RCC 7860 (cell line): Measurements from ENCODE around the gene SSH2.
A peak's percentile ranks its signal among the peaks of the same experiment; 100 is the strongest.
"Not testable (repeated sequence)": the region's sequence is repeated elsewhere in the genome, so short reads cannot be mapped to it uniquely, and the experiment has no call there.

Experiments
- DNase-seq: peaks from one replicate; pipeline ENCODE4 v3.0.0-alpha.2; 2015; ENCODE audit warnings: low spot score
- FAIRE-seq: peaks from 2 replicates; lab custom pipeline; 2012; peaks lifted over from hg19 to GRCh38; lab: Jason Lieb, UNC

SSH2 gene

DNA sequence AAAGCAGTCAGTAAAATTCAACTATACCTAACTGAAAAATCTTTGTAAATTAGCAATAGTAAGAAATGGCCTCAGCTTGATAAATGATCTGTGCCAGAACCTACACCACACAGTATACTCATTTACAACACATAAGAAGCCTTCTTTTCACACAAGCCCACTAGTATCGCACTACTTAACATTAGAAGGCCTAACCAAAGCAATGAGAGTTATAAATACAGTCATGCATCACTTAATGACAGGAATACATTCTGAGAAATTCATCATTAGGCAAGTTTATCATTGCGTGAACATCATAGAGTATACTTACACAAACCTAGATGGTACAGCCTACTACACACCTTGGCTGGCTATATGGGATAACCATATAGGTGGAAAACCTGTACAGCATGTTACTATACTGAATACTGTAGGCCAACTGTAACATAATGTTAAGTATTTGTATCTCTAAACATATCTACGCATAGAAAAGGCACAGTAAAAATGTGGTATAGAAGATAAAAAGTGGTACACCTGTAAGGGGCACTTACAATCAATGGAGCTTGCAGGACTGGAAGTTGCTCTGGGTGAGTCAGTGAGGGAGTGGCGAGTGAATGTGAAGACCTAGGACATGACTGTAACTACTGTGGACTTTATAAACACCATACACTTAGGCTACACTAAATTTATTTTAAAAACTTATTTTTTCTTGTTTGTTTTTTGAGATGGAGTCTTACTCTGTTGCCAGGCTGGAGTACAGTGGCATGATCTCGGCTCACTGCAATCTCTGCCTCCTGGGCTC, 180.8 kb downstream of the SSH2 start:
- DNase-seq (no peak), FAIRE-seq (no peak)

DNA sequence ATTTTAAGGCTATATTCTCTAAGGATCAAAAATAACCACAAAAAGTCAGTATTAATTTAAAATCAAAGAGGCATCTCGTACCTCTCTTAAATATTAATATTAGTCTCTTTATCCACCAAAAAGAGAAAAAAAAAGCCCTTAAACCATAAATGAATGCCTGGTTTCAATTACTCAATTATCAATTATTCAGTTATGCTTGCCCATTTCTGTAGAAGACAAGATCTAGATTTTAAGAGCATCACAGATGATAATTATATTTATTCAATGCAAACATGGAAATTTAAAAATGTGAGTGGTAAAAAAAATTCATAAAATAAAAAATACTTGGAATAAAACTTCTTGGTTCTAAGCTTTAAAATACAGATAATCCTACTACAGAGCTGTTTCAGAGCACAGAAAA, 181.6 kb downstream of the SSH2 start:
- DNase-seq = no peak
- no peak for FAIRE-seq

DNA sequence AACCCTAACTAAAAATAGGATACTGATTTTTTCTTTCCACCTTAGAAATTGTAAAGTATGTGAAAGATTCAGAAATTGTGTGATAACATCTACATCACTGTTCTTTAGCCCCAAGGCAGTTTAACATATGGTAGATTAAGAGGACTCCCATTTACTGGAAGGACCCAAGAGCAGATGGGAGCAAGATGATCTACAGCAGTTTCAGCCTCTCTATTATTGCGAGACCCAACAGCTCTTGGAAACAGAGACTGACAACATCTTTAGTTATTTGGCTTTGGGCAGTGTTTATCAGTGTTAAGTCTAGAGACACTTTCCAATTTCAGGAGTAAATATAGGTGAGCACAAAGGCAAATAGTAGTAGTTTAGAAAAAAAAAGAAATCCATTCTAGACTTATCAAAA, 182.4 kb downstream of the SSH2 start:
- no peak for FAIRE-seq
- DNase-seq = no peak

DNA sequence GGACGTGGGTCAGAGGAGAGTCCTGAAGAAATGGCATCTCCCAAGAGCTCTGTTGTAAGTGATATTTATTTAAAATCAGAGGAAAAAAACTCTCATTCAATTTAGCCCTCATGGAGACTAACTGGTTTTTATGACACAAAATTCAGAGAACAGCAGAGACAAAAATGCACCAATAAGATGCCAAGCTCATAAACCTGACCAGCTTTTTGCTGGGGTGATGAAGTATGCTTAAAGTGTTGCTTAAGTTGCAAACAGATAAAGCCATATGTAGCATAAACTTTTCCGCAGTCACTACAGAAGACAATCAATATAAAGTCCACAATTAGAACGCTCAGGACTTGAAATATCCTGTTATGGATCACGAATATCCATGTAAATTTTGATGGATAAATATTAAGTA, 183.4 kb downstream of the SSH2 start:
- FAIRE-seq (no peak), DNase-seq (no peak)

DNA sequence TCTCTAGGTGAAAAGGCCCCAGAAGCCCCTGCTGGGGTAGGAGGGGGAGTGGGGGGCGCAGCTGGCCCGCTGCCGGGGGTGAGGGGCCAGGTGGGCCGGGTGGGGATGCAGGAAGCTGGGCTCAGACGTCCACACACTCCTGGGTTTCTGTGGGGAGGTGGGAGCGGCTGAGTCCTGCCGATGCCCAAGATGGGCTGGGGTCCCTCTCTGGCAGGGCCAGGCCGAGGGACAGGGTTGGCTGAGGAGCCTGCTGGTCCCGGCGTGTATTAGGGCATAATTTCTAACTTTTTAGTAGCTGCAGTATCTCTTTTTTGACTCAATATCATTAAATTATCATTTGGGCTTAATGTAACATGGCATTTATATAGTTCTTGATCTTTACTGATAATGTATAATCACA, 185.9 kb downstream of the SSH2 start:
- no peak for FAIRE-seq

DNA sequence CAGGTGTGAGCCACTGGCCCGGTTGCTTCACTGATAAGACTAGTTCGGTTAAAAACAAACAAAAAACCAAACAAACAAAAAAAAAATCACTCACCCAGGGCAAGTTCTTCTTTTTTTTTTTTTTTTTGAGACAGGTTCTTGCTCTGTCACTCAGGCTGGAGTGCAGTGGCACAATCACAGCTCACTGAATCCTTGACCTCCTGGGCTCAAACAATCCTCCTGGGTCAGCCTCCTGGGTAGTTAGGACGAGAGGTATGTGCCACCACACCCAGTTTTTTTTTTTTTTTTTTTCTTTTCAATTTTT, 187.9 kb downstream of the SSH2 start:
- FAIRE-seq (no peak), DNase-seq (no peak)

More for the DNA sequence above, 185.9 kb downstream of the SSH2 start:
- DNase-seq = no peak

DNA sequence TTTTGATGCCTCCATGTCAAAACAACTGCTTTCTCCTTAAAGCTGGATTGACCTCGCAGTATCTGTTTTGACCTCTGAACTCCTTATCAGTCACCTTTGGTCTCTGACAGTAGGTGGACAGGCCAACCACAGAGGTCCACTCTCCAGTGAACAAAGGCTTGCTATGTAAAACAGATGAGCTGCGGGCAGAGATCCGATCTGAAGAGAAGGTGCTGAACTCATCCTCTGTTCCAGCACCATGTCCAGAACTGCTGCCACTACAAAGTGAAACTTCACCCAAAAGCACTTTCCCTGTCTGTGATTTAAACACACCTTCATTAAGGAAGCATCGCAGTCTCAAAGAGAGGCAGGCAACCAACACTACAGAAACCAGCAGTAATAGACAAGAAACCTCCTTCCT, 190.0 kb downstream of the SSH2 start:
- no peak for FAIRE-seq
- no peak for DNase-seq

DNA sequence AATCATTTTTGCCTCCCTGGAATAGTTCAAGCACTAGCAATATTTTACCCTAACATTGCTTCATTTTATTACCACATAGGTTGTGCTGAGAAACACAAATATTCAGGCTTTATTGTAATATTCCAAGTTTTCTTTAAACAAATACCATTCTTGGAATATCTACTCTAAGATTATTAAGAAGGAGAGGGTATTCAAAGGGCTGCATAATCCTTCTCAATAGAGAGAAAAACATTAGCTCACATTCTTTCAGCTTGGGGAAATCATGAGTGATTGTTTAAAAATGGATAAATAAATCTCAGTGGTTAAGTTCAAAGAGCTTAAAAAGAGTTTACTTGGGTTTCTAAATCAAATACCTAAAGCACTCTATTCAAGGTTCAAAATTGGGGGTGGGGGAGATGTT, 195.4 kb downstream of the SSH2 start:
- FAIRE-seq = no peak
- DNase-seq = no peak

DNA sequence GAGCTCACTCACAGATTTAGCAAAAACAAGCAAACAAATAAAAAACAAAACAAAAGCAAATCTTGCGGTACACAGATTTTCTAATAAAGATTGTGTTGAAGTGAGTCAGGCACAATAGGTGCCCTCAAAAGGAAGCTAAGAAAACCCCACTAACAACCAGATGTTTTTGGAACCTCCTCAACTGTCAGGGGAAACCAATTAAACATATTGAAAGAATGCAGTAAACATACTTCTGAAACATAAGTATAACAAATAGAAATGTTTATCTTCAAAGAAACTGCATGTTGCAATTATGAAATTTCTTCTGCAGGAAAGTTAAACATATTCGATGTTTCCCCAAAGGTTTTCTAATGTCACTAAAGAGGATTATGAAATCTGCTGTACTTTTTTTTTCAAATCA, 196.9 kb downstream of the SSH2 start:
- FAIRE-seq = no peak
- DNase-seq = no peak

DNA sequence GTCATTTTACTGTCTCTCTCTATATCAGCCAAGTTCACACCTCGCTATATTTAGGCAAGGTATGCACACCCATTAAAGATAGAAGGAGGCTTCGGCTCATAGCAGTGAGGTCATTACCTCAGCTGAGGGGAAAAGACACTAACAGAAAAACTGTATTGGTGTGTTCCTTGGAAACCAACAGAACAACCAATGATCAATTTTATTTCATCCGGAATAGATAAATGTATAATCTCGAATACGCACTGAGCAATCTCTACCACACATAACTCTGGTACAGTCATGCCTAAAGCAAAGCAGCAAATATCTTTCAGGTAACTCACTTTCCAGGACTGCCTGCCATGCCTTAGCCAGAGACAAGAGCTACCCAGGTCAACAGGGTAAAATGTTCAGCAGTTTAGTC, 197.4 kb downstream of the SSH2 start:
- DNase-seq (peak; percentile 91), FAIRE-seq (peak; percentile 77)

DNA sequence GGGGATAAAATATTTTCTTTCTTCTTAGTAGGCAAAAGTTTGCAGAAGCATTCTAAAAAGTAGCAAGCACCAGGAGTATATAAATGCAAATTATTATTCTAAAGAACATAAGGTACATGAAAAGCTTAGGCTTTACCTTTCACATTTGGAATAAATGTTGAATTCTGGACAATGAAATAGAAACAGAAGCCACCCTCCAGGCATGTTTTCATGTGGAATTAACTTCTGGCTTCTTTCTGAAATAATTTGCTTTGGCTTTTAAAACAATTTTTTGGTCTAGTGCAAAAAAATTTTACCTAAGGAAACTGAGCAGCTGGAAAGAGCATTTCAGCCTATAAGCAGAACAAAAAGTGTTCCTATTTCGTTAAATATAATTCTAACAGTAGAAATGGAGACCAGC, 197.8 kb downstream of the SSH2 start:
- DNase-seq (no peak), FAIRE-seq (no peak)

DNA sequence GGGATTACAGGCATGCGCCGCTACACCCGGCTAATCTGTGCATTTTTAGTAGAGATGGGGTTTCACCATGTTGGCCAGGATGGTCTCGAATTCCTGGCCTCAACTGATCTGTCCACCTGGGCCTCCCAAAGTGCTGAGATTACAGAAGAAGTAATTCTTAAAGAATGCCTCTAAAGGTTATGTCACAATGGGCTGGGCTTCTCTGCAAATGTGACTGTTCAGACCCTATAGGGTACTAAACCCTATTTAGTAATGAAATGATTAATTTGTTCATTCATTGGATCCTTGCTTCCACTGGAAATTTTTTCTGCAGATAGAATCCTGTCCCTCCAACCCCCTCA, 198.5 kb downstream of the SSH2 start:
- peak; percentile 11 for DNase-seq
- FAIRE-seq = no peak

DNA sequence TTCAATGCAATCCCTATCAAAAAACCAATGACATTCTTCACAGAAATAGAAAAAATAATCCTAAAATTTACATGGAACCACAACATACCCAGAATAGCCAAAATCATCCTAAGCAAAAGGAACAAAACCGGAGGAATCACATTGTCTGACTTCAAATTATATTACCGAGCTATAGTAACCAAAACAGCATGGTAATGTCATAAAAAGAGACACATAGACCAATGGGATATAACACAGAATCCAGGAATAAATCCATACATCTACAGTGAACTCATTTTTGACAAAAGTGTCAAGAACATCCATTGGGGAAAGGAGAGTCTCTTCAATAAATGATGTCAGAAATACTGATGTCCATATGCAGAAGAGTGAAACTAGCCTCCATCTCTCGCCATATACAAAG, 201.5 kb downstream of the SSH2 start:
- FAIRE-seq (no peak), DNase-seq (no peak)

DNA sequence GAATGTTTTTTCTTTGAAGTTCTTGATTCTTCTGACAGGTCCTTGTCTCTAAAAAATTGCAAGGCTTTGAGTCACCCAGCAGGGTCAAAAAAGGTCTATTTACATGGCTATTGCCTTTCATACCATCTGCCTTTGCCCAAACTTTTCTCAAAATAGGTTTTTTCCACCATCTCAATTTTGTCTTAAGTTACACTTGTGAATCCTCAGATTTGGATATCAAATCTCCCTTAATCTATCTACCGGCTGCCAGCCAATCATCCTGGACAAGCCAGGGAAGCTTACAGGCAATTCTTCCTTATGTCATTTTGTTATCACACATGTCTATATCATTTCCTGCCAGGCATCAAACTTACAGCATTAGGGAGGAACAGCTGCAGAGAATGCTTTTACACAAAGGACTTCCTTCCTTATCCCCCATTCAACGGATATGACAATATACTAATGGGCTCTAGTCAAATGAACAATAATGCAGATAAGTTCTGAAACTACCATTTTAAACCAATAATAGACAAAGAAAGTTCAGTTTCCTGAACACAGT, 203.2 kb downstream of the SSH2 start:
- DNase-seq (peak; percentile 50), FAIRE-seq (peak; percentile 65)

DNA sequence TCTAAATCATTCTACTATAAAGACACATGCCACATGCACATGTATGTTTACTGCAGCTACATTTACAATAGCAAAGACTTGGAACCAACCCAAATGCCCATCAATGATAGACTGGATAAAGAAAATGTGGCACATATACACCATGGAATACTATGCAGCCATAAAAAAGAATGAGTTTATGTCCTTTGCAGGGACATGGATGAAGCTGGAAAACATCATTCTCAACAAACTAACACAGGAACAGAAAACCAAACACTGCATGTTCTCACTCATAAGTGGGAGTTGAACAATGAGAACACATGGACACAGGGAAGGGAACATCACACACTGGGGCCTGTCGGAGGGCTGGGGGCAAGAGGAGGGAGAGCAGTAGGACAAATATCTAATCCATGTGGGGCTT, 204.6 kb downstream of the SSH2 start:
- not testable (repeated sequence) for DNase-seq, FAIRE-seq

DNA sequence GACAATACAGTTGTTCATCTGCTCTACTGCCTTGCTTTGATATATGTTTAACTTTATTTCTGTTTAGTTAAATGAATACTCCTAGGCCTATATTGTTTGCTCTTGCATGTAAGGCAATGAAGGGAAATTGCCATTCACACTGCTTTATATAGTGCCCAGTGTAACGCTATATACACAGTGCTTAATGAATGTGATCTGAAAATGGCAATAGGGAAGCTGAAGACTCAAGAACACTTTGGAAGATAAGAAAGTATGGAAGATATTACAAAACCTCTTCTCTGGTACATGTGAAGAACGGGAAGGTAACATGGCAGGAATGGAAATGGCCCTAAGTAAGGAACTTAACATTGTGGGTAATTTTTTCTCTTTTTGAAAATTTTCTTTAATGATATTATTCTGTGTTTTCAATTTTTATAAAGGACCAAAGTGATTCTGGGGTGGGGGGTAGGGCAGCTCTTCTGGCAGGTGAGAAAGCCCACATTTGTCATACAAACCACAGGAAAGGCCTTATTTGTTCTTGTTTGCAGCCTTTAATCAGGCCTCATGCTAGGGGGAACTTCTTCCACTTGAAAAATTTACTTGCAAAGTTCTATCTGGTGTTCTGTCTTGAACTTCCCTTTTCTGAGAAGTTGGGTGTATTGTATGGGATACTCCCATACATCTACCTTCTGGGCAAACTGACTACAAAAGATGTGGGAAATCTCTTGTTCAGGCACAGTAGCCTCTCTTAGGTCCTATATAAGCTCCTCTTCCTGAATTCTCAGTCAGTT, 206.6 kb downstream of the SSH2 start:
- FAIRE-seq = no peak
- DNase-seq = no peak

DNA sequence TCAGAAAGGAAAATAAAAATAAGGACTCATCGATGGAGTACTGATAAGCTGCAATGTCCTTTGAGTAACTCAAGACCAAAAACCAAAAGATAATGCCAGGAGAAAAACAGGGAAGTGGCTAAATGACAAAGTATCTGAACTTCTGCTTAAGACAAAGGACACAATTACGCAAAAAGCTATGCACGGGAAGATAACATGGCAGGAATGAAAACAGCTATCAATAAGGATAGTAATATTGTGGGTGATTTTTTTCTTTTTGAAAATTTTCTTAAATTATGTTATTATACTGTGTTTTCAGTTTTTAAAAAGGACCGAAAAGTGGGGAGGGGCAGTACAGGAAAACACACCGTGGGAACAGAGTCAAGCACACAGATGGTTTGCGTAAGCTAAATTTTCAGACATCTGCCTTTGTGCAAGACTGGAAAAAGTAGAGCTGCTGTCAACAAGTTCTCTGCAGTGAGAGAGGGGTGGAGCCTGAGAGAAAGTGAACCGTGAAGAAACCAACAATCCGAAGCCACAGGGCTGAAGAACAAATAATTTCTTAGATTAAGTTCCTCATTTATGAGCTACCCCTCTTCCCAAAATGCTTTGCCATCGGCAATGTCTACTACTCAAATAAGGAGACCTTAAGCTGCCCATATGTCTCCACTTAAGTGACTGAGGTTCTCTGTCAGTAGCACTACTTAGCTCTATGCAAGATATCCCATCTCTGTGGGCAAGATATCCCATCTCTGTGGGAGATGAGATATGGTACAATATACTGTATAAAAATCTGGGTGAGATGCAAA, 207.4 kb downstream of the SSH2 start:
- FAIRE-seq (peak; percentile 55), DNase-seq (no peak)

DNA sequence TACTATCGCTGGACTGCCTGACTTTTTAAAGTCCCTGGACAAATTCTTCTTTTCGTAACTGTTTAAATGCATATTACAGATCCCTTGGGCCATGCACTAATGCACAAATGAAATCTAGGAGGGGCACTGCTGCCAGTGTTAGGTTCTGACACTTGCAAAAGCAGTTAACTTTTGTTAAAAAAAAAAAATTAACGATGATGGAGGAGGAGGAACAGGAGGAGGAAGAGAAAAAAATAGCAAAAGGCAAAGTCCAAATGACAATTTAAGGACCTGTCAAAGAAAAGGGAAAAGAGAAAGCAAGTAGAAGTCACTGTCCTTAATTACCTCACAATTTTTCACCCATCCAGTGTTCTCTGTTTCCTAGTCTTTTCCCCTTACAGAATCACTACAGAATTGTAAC, 209.5 kb downstream of the SSH2 start:
- no peak for DNase-seq
- FAIRE-seq = no peak

DNA sequence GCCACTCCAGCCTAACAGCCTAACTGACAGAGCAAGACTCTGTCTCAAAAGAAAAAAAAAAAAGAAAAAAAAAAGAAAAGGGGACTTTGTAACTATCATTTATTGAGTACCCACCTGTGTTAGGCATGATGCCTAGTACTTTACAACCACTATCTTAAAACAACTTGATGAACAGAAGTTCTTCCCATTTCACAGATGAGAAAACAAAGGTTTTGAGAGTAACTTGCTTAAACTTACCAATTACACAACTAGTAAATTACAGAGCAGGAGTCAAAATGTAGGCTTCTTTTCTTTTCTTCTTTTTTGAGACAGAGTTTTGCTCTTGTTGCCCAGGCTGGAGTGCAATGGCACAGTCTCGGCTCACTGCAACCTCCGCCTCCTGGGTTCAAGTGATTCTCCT, 210.6 kb downstream of the SSH2 start:
- FAIRE-seq (no peak), DNase-seq (no peak)

DNA sequence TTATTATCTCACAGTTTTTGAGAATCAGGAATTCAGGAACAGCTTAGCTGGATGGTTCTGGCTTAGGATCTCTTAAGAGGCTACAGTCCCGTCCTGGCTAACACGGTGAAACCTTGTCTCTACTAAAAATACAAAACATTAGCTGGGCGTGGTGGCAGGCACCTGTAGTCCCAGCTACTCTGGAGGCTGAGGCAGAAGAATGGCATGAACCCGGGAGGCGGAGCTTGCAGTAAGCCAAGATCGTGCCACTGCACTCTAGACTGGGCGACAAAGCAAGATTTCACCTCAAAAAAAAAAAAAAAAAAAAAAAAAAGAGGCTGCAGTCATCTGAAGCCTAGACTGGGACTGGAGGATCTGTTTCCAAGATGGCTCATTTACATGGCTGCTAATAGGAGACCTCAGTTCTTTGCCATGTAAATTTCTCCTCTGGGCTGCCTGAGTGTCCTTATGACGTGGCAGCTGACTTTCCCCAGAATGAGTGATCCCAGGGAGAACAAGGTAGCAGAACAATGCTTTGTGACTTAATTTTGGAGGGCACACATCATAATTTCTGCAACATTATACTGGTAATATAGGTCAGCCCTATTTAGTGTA, 211.5 kb downstream of the SSH2 start:
- no peak for FAIRE-seq
- no peak for DNase-seq

DNA sequence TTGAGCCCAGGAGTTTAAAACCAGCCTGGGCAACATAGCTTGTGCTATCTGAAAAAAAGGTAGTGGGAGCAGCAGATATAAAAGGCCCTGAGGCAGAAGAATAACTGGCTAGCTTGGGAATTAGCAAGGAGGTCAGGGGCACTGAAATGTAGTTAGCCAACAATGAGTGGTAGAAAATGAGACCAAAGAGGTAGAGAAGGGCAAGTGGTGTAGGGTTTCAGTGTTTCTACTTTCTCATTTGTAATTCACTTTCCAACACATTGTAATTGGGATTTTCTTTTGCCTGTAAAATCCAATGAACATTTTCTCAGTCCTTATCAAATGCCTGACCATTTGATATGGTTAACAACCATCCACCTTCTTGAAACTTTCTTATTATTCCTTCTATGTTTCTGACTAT, 212.2 kb downstream of the SSH2 start:
- FAIRE-seq = no peak

More for the DNA sequence above, 212.2 kb downstream of the SSH2 start:
- no peak for DNase-seq
